ENCODE results near the gene CYTL1.
A peak's percentile ranks its signal among the peaks of the same experiment; 100 is the strongest.
"Not testable (repeated sequence)": the region's sequence is repeated elsewhere in the genome, so short reads cannot be mapped to it uniquely, and the experiment has no call there.

The CYTL1 gene, protein sequence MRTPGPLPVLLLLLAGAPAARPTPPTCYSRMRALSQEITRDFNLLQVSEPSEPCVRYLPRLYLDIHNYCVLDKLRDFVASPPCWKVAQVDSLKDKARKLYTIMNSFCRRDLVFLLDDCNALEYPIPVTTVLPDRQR

DNA sequence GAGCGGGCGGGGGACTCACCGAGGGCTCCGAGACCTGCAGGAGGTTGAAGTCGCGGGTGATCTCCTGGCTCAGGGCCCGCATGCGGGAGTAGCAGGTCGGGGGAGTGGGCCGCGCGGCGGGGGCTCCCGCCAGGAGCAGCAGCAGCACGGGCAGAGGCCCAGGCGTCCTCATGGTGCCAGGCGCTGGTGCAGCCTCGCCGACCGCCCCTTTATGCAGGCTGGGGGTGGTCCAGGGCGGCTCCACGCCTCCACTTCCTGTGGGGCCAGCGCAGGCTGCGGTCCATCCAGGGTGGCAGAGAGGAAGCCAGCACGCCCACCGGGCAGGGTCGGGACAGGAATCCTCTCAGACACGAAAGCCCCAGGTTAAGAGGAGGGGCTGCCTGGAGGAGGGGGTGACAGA is at the start of gene CYTL1:
Gene CYTL1, minus strand, starts transcription at position 185 of the 400 bp plus-strand sequence. Its CDS starts 13 bp downstream, at position 172.
- no peak for DNase-seq

- no peak for DNase-seq
Measured at GRCh38 chr4:5067908-5068307, 48.6 kb upstream of the CYTL1 start.

GRCh38 chr4:5066968-5067367 is 47.7 kb upstream of the CYTL1 start:
- not testable (repeated sequence) for DNase-seq

GRCh38 chr4:5066101-5066500 is 46.8 kb upstream of the CYTL1 start:
- no peak for DNase-seq

DNA sequence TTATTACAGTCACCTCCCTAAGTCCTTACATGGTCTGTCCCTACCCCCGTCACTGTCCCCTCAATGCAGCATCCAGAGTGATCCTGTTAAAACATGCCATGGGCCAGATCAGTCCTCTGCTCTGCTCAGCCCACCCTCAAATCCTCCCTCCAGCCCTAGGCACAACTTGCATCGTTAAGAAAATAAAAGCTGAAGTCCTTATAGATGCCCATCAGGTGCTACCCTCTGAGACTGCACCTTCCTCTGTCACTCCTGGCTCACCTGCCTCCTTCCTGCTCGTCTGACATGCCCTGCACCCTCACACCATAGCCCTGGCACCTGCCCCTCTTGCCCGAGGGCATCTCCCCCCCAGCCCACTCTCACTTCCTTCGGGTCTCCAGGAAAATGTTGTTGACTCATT is 36.2 kb upstream of the CYTL1 start:
- DNase-seq: no peak

DNA sequence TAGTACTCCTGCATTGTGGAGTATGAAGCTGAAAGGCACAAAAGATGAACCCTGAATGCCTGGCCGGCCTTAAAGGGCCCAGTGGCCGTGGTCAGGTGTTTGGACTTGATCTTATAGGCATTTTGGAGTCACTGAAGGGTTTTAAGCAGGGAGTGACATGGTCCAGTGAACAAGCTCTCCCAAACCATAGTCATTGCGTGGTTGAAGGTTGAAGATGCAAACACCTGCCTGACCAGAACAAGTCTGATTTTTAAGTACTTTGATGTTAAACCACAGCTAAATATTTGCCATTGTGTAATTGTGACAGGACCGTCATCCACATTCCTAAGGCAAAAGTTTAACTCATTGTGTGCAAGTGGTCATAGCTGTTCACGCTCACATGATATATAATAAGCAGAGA is 35.3 kb upstream of the CYTL1 start:
- no peak for DNase-seq

GRCh38 chr4:5052726-5053425 is 33.6 kb upstream of the CYTL1 start:
- DNase-seq: no peak

GRCh38 chr4:5052204-5052702 is 33.0 kb upstream of the CYTL1 start:
- DNase-seq: no peak

- DNase-seq: peak; percentile 24
Measured at GRCh38 chr4:5051278-5052203, 32.3 kb upstream of the CYTL1 start, which contains the start of gene STK32B. Gene STK32B (plus strand): TSS chr4:5051480.

DNA sequence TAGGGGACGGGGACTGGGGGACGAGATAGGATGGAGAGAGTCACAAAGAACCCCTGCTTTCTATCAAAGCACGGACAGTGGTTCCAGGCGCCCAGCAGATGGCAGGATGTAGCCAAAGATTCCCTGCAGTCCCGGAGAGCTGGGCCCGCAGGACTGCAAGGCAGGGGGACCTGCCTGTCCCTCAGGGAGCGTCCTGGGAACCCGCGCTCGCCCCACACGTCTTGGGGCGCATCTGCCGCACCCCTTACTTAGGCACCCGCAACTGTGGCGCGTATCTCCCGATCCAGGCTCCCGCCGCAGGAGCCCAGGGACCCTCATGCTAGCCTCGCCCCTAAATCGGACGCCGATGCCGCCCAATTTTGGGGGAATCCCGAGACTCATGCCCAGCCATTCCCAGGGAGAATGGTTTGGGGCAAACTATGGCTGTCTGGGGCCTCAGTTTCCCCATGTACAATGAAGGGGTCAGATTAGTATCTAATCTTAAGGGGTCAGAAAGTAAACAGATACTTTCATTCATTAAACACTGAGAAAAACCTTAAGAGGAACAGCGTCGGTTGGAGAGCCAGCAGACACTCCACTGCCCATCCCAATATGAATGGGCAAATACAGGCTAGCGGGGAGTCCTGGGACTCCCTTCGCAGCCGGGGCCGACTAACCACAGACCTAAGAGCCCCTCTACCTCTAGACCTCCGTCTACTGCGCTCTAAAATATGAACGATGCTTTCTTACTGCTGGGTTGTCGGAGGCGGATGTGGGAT is 31.4 kb upstream of the CYTL1 start:
- peak; percentile 49 for DNase-seq

GRCh38 chr4:5048721-5049120 is 29.5 kb upstream of the CYTL1 start:
- DNase-seq: no peak

GRCh38 chr4:5045097-5045496 is 25.8 kb upstream of the CYTL1 start:
- DNase-seq: no peak

DNA sequence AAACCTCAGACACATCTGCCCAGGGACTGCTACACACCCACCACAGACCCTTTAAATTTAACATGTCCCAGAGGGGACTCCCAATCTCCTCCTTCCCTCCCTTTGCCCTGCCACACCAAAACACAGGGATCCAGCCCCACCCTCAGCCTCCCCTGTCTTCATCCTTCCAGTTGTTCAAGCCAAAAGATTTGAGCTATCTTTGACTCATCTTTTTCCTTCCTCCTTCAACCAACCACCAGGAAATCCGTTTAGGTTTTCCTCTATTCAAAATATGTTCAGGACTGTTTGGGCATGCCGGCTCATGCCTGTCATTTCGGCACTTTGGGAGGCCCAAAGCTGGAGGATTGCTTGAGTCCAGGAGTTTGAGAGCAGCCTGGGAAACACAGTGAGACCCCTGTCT is 25.1 kb upstream of the CYTL1 start:
- no peak for DNase-seq

DNA sequence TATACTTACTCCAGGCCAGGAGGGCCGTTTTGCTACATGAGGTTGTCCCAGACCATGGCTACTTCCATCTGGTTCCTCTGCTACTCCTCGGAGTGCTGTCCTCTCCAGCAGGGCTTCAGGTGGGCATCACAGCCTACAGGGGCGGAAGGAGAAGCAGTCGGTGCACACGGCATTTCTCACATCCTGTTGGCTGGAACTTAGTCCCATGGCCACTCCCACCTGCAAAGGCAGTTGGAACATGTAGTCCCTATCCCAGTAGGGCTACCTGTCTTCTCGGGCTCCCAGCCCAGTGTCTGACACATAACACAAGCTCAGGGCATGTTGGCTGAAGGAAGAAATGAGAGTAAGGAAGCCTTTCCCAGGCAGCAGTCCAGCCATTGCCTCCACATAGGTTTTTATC is 24.3 kb upstream of the CYTL1 start:
- DNase-seq: no peak

DNA sequence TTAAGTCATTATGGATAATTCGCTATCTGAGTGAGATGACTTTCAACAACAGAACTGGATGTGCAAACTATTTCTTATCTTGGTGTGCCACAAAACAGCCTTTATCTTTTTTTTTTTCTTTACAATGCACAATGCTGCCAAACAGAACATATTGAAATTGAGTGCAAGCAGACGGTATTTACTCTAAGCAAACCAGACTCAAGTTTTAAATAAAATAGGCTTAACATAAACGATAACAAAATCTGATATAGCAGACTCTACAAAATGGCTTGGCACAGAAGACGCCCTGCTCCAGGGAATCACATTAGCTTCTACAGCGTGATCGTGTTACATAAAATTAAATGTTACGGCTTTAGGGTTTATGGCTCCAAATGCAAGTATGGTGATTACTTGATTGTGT is 22.4 kb upstream of the CYTL1 start:
- no peak for DNase-seq

DNA sequence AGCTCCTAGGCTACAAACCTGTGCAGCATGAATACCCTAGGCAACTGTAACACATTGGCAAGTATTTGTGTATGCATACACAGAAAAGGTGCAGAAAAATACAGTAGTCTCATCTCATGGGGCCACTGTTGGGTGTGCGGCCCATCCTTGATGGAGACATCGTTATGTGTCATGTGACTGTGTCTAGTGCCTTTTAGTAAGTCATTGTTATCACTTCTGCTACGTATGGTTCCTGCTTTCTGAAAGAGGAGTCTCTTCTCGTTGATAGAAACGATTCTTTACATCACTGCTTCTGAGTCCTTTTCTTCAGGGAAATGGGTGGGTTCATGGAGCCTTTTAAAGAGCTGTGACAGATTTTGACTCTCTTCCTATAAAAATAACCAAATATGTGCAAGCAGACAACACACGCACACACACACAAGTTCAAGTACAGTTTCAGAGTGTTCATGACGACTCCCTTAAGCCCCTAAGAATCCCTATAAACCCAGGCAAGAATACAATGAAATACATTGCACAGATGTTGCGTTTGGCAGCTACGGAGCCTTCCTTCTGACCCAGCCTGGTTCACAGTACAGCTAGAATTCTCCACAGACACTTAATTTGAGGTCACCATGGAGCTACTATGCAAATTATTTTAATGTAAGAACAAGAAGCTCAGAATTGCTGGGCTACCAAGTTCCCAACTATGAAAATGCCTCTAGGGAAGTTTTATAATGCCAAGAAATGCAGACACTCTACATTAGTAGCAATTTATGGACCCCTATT is 21.8 kb upstream of the CYTL1 start:
- no peak for DNase-seq

DNA sequence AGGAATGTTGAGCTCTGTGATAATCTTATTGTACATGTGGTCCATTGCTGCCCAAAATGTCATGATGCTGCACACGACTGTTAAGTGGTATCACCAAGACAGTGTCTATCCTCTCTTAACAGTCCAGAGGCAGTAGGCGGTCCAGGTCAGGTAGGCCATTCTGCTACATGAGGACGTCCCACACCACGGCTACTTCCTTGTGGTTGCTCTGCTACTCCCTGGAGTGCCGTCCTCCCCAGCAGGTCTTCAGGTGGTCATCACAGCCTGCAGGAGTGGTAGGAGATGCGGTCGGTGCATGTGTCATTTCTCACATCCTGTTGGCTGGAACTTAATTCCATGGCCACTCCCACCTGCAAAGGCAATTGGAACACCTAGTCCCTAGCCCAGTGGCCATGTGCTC is 20.5 kb upstream of the CYTL1 start:
- DNase-seq: no peak

DNA sequence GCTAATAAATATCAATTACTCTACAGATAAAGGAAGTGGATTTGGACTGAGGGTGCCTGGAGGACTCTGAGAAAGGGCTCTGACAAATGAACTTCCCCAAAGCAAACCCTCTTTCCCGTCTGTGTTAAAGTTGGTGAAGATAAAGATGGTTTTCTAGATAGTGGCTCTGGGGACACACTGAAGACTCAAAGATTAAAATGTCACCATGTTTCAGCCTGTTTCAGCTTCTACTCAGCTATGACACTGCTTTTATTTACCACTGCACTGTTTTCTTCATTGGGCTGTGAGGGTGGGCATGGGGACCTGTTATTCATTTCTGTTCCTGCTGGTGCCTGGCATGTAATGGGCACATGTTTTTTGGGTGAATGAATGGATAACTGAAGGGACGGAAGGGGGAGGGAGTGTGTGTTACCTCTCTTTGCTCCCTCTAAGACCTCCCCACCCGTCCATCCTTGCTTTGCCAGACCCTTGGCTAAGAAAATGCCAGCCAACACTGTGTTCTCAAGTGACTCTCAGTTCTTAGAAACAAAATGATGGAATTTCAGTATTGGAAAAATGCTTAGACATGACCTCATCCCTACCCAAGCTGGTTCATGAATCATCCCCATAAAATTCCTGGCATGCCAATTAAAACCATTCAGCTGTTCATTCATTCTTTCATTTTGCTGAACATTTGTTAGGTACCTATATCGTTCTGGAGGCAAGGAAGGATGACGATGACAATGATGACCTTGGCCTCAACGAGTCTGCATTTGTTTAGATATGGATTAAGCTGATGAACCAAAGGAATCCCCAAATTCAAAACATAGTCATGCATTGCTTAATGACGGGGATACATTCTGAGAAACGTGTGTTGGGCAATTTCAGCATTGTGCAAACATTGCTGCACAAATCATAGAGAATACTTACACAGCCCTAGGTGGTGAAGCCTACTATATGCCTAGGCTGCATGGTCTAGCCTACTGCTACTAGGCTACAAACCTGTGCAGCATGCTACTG is 18.6 kb upstream of the CYTL1 start:
- DNase-seq: no peak

GRCh38 chr4:5036239-5036638 is 17.0 kb upstream of the CYTL1 start:
- no peak for DNase-seq

GRCh38 chr4:5034206-5034605 is 14.9 kb upstream of the CYTL1 start:
- no peak for DNase-seq
